ENCODE data around the gene UBE2A.

Gene UBE2A

GRCh38 chrX:119614776-119615175 is 40.4 kb downstream of the UBE2A start:
- no peak for TF ChIP-seq ZFX (IDR thresholded peaks at IDR 0.05; ENCODE audit: borderline replicate concordance)
- TF ChIP-seq, protein P1, sequence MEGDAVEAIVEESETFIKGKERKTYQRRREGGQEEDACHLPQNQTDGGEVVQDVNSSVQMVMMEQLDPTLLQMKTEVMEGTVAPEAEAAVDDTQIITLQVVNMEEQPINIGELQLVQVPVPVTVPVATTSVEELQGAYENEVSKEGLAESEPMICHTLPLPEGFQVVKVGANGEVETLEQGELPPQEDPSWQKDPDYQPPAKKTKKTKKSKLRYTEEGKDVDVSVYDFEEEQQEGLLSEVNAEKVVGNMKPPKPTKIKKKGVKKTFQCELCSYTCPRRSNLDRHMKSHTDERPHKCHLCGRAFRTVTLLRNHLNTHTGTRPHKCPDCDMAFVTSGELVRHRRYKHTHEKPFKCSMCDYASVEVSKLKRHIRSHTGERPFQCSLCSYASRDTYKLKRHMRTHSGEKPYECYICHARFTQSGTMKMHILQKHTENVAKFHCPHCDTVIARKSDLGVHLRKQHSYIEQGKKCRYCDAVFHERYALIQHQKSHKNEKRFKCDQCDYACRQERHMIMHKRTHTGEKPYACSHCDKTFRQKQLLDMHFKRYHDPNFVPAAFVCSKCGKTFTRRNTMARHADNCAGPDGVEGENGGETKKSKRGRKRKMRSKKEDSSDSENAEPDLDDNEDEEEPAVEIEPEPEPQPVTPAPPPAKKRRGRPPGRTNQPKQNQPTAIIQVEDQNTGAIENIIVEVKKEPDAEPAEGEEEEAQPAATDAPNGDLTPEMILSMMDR (IDR thresholded peaks at IDR 0.05): no peak
- no peak overlapping the region for H3K27ac ChIP-seq

DNA sequence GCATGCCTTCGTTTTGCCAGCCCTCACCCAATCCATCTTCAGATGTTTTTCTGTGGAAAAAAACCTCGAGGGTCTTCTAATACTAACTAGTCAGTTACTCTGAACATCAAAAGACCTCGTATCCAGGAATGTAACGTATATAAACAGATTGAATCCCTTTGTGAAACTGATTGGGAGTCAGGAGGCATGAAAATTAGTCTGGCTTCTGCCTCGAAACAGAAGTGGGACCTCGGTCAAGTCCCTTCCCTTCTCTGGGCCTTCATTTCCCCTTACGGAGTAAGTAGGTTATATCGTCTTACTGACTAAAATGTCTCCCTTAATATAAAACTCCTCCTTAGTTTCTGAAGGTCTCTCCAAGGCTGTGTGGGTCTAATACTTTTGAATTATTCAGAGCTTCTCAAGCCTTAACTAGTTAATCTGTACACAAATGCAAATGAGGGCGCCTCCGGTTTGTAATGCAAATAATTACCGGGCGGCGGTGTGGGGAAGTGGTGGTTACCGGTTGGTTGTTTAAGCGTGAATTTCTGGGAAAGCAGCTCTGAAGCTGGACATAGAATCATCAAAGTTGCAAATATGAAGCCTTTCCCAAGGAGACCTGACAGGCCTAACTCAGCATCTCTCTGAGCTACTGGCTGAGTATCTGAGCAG is 43.3 kb downstream of the UBE2A start:
- no peak overlapping the region for H3K27ac ChIP-seq
- TF ChIP-seq ZFX (IDR thresholded peaks at IDR 0.05; ENCODE audit: borderline replicate concordance): no peak
- TF ChIP-seq, protein P1 (IDR thresholded peaks at IDR 0.05): no peak

GRCh38 chrX:119618439-119618838 is 44.1 kb downstream of the UBE2A start:
- TF ChIP-seq, protein P1 (IDR thresholded peaks at IDR 0.05): no peak
- no peak for TF ChIP-seq ZFX (IDR thresholded peaks at IDR 0.05; ENCODE audit: borderline replicate concordance)
- no peak overlapping the region for H3K27ac ChIP-seq

DNA sequence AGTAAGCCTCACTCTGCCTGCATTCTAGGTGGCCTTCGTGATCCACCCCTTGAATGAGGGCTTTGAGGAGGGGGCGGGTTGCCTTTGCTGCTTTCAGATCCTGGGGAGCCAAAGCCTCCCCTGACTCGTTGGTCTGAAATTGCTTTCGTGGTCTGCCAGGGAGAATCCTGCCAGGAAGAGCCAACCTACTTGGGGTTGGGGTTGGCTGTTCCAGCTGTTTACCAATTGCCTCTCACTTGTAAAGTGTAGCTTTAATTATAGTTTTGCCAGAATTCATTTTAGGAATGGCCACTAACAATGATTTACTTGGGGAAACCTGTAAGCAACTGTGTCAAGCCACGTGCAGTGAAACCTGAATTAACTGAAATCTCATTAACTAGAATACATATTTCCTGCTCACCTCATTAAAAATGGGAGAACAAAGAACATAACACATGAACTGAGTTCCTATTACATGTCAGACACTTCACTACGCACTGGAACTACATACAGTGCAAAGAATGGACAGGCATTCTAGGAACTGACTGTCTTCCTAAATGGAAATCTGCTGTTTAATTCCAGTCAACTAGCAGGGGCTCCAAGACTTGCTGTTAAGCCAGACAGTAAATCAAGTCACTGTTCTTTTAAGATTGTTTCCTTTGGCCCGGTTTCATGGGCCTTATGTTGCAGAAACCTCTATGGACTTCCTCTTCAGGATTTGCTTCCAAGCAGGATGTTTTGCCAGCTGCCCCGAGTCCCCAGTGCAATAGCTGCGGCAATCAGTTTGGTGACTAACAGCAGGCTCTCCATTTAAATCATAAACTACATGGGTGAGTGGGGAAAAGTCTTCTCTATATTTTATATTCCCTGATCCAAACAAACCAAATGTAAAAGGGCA is 48.2 kb downstream of the UBE2A start:
- H3K27ac ChIP-seq: no peak overlapping the region
- TF ChIP-seq ZFX (IDR thresholded peaks at IDR 0.05; ENCODE audit: borderline replicate concordance): no peak
- TF ChIP-seq, protein P1 (IDR thresholded peaks at IDR 0.05): no peak

DNA sequence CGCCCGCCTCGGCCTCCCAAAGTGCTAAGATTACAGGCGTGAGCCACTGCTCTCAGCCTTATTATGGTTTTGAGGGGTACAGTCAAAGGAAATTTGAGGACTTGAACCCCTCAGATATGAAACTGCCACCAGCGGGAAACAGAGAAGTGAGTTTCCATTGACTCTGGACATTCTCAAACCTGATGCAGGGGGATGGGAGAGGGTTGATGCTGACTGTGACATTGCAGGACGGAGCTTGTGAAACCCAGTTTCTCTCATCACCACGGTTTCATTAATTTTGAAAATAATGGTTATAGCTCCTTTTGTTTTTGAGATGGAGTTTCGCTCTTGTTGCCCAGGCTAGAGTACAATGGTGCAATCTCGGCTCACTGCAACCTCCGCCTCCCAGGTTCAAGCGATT is 50.1 kb downstream of the UBE2A start:
- H3K27ac ChIP-seq: no peak overlapping the region
- TF ChIP-seq ZFX (IDR thresholded peaks at IDR 0.05; ENCODE audit: borderline replicate concordance): no peak
- TF ChIP-seq, protein P1 (IDR thresholded peaks at IDR 0.05): no peak

DNA sequence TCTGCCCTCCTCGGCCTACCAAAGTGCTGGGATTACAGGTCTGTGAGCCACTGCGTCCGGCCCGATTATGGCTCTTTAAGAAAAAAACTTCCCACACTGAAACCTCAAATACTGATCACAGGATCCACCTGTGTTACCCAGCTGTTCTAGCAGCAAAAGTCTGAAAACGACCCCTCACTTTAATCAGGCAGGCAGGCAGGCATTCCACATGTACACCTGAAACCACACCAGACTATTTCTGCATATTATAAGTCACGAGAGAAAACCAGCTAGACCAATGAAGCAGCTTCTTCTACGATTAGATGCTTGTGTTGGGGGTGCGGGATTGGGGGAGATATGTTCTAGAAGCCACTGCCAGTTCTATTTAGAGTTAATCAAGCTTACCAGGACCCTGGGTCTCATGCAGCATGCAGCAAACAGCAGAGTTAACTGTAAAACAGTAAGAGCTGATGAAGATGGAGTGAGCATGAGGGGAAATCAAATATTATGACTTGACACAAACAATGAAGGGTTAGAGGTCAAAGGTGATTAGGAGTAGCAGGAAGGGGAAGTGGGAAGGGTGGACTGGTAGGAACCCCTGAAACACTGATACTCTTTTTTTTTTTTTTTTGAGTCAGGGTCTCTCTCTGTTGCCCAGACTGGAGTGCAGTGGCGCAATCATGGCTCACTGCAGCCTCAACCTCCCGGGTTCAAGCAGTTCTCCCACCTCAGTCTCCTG is 50.7 kb downstream of the UBE2A start:
- TF ChIP-seq ZFX (IDR thresholded peaks at IDR 0.05; ENCODE audit: borderline replicate concordance): no peak
- TF ChIP-seq, protein P1 (IDR thresholded peaks at IDR 0.05): no peak
- H3K27ac ChIP-seq: no peak overlapping the region
